Measurements from ENCODE around the gene KRTAP4-16.
"Not testable (repeated sequence)": the region's sequence is repeated elsewhere in the genome, so short reads cannot be mapped to it uniquely, and the experiment has no call there.

KRTAP4-16 gene

GRCh38 chr17:41069031-41069430, 33.0 kb downstream of the KRTAP4-16 start:
- DNase-seq, result no peak

GRCh38 chr17:41067281-41067680, 34.7 kb downstream of the KRTAP4-16 start:
- DNase-seq, result no peak

- no peak for DNase-seq
Observed at GRCh38 chr17:41065829-41066624, 36.0 kb downstream of the KRTAP4-16 start, which contains the start of gene KRTAP2-4. TSS of gene KRTAP2-4 (minus strand) at chr17:41065879. CDS start at chr17:41065845, 34 bp downstream.

- DNase-seq, result not testable (repeated sequence)
Observed at GRCh38 chr17:41065016-41065689, 36.9 kb downstream of the KRTAP4-16 start.

- DNase-seq, result no peak
Observed at GRCh38 chr17:41064301-41064700, 37.7 kb downstream of the KRTAP4-16 start.

GRCh38 chr17:41063449-41063848, 38.6 kb downstream of the KRTAP4-16 start:
- DNase-seq, result no peak

- DNase-seq, result no peak
Observed at GRCh38 chr17:41061964-41062363, 40.0 kb downstream of the KRTAP4-16 start.

GRCh38 chr17:41060052-41060604, 41.9 kb downstream of the KRTAP4-16 start, which contains the start of gene KRTAP2-3:
TSS of gene KRTAP2-3 (minus strand) at chr17:41060114. CDS start at chr17:41060050, 64 bp downstream.
- DNase-seq, result no peak

- DNase-seq, result not testable (repeated sequence)
Observed at GRCh38 chr17:41059276-41060051, 42.5 kb downstream of the KRTAP4-16 start.

GRCh38 chr17:41058741-41059140, 43.3 kb downstream of the KRTAP4-16 start:
- DNase-seq, result no peak

- no peak for DNase-seq
Observed at GRCh38 chr17:41057547-41057946, 44.5 kb downstream of the KRTAP4-16 start.

GRCh38 chr17:41055130-41055529, 46.9 kb downstream of the KRTAP4-16 start, which contains the start of gene KRTAP2-2:
TSS of gene KRTAP2-2 (minus strand) at chr17:41055230. CDS start at chr17:41055211, 19 bp downstream.
- not testable (repeated sequence) for DNase-seq

- DNase-seq, result not testable (repeated sequence)
Observed at GRCh38 chr17:41054556-41054955, 47.5 kb downstream of the KRTAP4-16 start.

- DNase-seq, result no peak
Observed at GRCh38 chr17:41054025-41054424, 48.0 kb downstream of the KRTAP4-16 start.

GRCh38 chr17:41052566-41052965, 49.4 kb downstream of the KRTAP4-16 start:
- DNase-seq, result no peak
